GM21423 (cell line): ENCODE measurements around the gene TMEM69.
"Not testable (repeated sequence)": the region's sequence is repeated elsewhere in the genome, so short reads cannot be mapped to it uniquely, and the experiment has no call there.

ENCODE experiments used
- ATAC-seq: cut with Tn5 transposase; IDR thresholded peaks from one replicate; pipeline ENCODE4 v1.9.1; 2021; ENCODE audit warnings: mild to moderate bottlenecking, moderate library complexity; ENCODE audit not compliant: unreplicated experiment

Gene TMEM69

DNA sequence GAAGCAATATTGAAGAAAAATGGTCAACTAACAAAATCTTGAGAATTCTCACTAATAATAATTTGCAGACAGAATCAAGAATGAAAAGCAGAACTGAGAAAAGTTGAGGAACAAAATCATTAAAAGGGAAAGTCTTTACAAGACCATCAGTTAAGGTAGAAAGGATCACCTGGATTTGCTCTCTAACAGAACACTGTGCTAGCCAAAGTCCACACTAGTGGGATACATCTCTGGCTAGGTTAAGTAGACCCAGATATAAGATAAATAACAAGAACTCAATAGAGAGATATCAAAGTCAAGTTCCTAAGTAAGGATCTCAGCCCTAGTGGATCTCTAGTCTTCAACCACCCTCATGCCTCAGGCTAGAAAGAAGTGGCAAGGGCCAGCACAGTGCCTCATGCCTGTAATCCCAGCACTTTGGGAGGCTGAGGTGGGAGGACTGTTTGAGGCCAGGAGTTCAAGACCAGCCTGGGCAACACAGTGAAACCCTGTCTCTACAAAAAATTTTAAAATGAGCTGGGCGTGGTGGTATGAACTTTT, 42.9 kb downstream of the TMEM69 start:
- ATAC-seq, result no peak

DNA sequence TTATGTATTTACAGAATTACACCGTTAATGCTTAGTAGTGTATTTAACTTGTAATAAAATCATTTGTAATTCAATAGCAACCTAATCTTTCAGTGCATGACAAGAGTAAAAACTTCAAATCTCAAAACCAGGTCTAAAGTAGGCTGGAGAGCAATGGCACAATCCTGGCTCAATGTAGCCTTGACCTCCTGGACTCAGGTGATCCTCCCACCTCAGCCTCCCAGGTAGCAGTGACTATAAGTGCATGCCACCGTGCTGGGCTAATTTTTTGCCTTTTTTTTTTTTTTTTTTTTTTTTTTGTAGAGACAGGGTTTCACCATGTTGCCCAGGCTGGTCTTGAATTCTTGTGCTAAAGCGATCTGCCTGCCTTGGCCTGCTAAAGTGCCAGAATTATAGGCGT, 51.2 kb downstream of the TMEM69 start:
- no peak for ATAC-seq

DNA sequence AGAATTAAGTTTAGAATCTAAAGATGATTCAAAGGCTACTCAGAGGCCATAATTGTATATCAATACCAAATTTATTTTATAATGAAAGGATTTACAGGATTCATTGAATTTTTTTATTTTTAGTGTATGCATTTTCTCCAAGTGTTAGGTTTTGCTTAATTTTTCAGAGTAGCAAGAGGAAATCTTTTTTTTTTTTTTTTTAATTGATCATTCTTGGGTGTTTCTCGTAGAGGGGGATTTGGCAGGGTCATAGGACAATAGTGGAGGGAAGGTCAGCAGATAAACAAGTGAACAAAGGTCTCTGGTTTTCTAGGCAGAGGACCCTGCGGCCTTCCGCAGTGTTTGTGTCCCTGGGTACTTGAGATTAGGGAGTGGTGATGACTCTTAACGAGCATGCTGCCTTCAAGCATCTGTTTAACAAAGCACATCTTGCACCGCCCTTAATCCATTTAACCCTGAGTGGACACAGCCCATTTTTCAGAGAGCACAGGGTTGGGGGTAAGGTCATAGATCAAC, 51.7 kb downstream of the TMEM69 start:
- ATAC-seq, result not testable (repeated sequence)
